ENCODE results near the gene BAHCC1.

GRCh38 chr17:81515530-81516041 is 120.3 kb downstream of the BAHCC1 start:
- TF ChIP-seq POLR2A (IDR thresholded peaks at IDR 0.05; ENCODE audit: low read length) (no peak), GATA1 (IDR thresholded peaks at IDR 0.05; ENCODE audit: low read depth, low read length) (no peak)
